GM18909 (cell line): ENCODE data around the gene PRKCB.
A peak's percentile ranks its signal among the peaks of the same experiment; 100 is the strongest.

Source experiments
- ATAC-seq: cut with Tn5 transposase; IDR thresholded peaks from one replicate; pipeline ENCODE4 v1.9.1; 2021; ENCODE audit warnings: mild to moderate bottlenecking; ENCODE audit not compliant: unreplicated experiment, poor library complexity

The PRKCB gene

GRCh38 chr16:23862556-23862955 is 26.8 kb downstream of the PRKCB start:
- no peak for ATAC-seq

- peak; percentile 80 for ATAC-seq
Measured at GRCh38 chr16:23863511-23864422, 28.0 kb downstream of the PRKCB start.

GRCh38 chr16:23865853-23866252 is 30.1 kb downstream of the PRKCB start:
- ATAC-seq, result no peak

GRCh38 chr16:23866621-23867020 is 30.8 kb downstream of the PRKCB start:
- no peak for ATAC-seq

GRCh38 chr16:23867566-23867965 is 31.8 kb downstream of the PRKCB start:
- ATAC-seq, result no peak

- ATAC-seq, result no peak
Measured at GRCh38 chr16:23868136-23868535, 32.4 kb downstream of the PRKCB start.

GRCh38 chr16:23869052-23869451 is 33.3 kb downstream of the PRKCB start:
- no peak for ATAC-seq

GRCh38 chr16:23871924-23872323 is 36.1 kb downstream of the PRKCB start:
- no peak for ATAC-seq

- no peak for ATAC-seq
Measured at GRCh38 chr16:23874613-23875294, 39.0 kb downstream of the PRKCB start.

GRCh38 chr16:23876256-23876896 is 40.6 kb downstream of the PRKCB start:
- no peak for ATAC-seq

- ATAC-seq, result no peak
Measured at GRCh38 chr16:23877107-23878070, 41.6 kb downstream of the PRKCB start.

GRCh38 chr16:23879735-23880373 is 44.1 kb downstream of the PRKCB start:
- no peak for ATAC-seq

GRCh38 chr16:23889189-23889588 is 53.4 kb downstream of the PRKCB start:
- ATAC-seq, result no peak

GRCh38 chr16:23893986-23894385 is 58.2 kb downstream of the PRKCB start:
- ATAC-seq, result no peak

GRCh38 chr16:23895052-23895451 is 59.3 kb downstream of the PRKCB start:
- no peak for ATAC-seq

GRCh38 chr16:23896832-23897821 is 61.3 kb downstream of the PRKCB start:
- ATAC-seq, result no peak

GRCh38 chr16:23898682-23899430 is 63.1 kb downstream of the PRKCB start:
- no peak for ATAC-seq

- ATAC-seq, result no peak
Measured at GRCh38 chr16:23899869-23900268, 64.1 kb downstream of the PRKCB start.
